K562 (cell line): ENCODE data around the gene ADAP2. TPM values are rescaled to one million over a fixed set of nuclear protein-coding genes. Genes with fewer than 3 reads are reported as not detected.

Experiments
- ARID4B ChIP-seq: sonication (generic); formaldehyde crosslinking; IDR thresholded peaks from 2 replicates; pipeline ENCODE4 v1.8.0; 2022; ENCODE audit warnings: mild to moderate bottlenecking, missing genetic modification reagents
- BRD4 ChIP-seq: fragments of 200-600 bp; sonication (generic); IDR thresholded peaks from 2 replicates; pipeline ENCODE4 v1.6.1; 2017; ENCODE audit warnings: inconsistent platforms
- CBFB ChIP-seq: sonication (generic); formaldehyde crosslinking; IDR thresholded peaks from 2 replicates; pipeline ENCODE4 v1.4.0; 2020; ENCODE audit warnings: mild to moderate bottlenecking, missing genetic modification reagents
- CHAMP1 ChIP-seq: fragments of 450-650 bp; IDR thresholded peaks from 2 replicates; pipeline ENCODE4 v1.6.1; 2016; ENCODE audit warnings: mild to moderate bottlenecking
- CHD1 ChIP-seq: fragments of 200-600 bp; sonication (generic); IDR thresholded peaks from one replicate; pipeline ENCODE4 v1.6.1; 2012; ENCODE audit warnings: mild to moderate bottlenecking, moderate library complexity, low read length, inconsistent platforms
- GABPA ChIP-seq: fragments of 200-800 bp; sonication (Bioruptor generic); conservative IDR thresholded peaks from 2 replicates; pipeline ENCODE4 v1.6.1; 2016; ENCODE audit warnings: low read depth, missing genetic modification characterization, missing compliant biosample characterization
- HDAC8 ChIP-seq: fragments of 450-650 bp; IDR thresholded peaks from 2 replicates; pipeline ENCODE4 v1.6.1; 2016; ENCODE audit warnings: mild to moderate bottlenecking, missing genetic modification characterization, moderate library complexity, missing compliant biosample characterization
- HDGF ChIP-seq: fragments of 450-650 bp; IDR thresholded peaks from 2 replicates; pipeline ENCODE4 v1.6.1; 2016
- NEUROD1 ChIP-seq: fragments of 150-350 bp; IDR thresholded peaks from 2 replicates; pipeline ENCODE4 v1.6.1; 2014; ENCODE audit warnings: borderline replicate concordance, low read length, low read depth; ENCODE audit not compliant: partially characterized antibody
- NFE2L1 ChIP-seq: fragments of 450-650 bp; IDR thresholded peaks from 2 replicates; pipeline ENCODE4 v1.6.1; 2016; ENCODE audit warnings: missing genetic modification characterization, low read depth, mild to moderate bottlenecking, missing compliant biosample characterization, moderate library complexity, borderline replicate concordance
- NFRKB ChIP-seq: fragments of 450-650 bp; IDR thresholded peaks from 2 replicates; pipeline ENCODE4 v1.6.1; 2016; ENCODE audit warnings: low read depth
- PATZ1 ChIP-seq: fragments of 250-450 bp; sonication (Bioruptor Pico); IDR thresholded peaks from 2 replicates; pipeline ENCODE4 v1.5.0; 2020; ENCODE audit warnings: mild to moderate bottlenecking, borderline replicate concordance
- RFX5 ChIP-seq: IDR thresholded peaks from 2 replicates; pipeline ENCODE4 v1.6.1; 2011; ENCODE audit warnings: low read depth, mild to moderate bottlenecking, improper control_type of control experiment, low read length
- TCF7 ChIP-seq: sonication (generic); IDR thresholded peaks from 2 replicates; pipeline ENCODE4 v1.6.1; 2016; ENCODE audit warnings: antibody characterized with exemption, borderline replicate concordance
- ZBTB34 ChIP-seq: fragments of 250-450 bp; sonication (Bioruptor Pico); IDR thresholded peaks from 2 replicates; pipeline ENCODE4 v1.8.0; 2021; ENCODE audit warnings: mild to moderate bottlenecking, moderate library complexity
- ZNF75A ChIP-seq: fragments of 450-650 bp; formaldehyde crosslinking; IDR thresholded peaks from 2 replicates; pipeline ENCODE4 v1.4.0; 2020; ENCODE audit warnings: mild to moderate bottlenecking
- polyA plus RNA-seq, 8 experiments: library from polyadenylated mRNA; depleted of rRNA in 4 of 8; stranded (reverse) in 5 of 8; unstranded in 3 of 8; fragments of >200 nt; fragmentation: Nextera tagmentation in 2 of 8; fragmentation: Illumina TruSeq in 1 of 8; extraction: Ambion mirVana in 2 of 8; extraction: Trizol in 1 of 8; gene quantifications; 2 replicates each; pipeline versions ENCODE4 v1.2.1 to v1.2.3, GENCODE V29; 2011 to 2014; ENCODE audit warnings: inconsistent platforms in 1 of 8, missing spikeins in 1 of 8
- total RNA-seq, 7 experiments: library from RNA; depleted of rRNA in 6 of 7; stranded (reverse); fragments of >200 nt in 6 of 7; fragmentation: Illumina TruSeq in 2 of 7; extraction: Trizol in 2 of 7; gene quantifications; 2 replicates each; pipeline versions ENCODE4 v1.2.1 to v1.2.3, GENCODE V29; 2011 to 2021; ENCODE audit warnings: low replicate concordance in 1 of 7

Gene ADAP2
- total and polyA plus RNA-seq, 9 of the 15 experiments (the other 6 are each of a cell fraction or from before 2014, with no cell fraction given), result 0.06 to 0.73 (median 0.23) TPM; not detected in 5

GRCh38 chr17:30906101-30906911 lies 15.4 kb upstream of the ADAP2 start, which contains the start of gene TEFM (continued):
- TF ChIP-seq BRD4, result peak; percentile 60; the same call in 1 of the 2 replicates
- no peak; the same call in 1 of the 2 replicates for TF ChIP-seq ARID4B (CRISPR knock-in tag)
- TF ChIP-seq ZNF75A (CRISPR knock-in tag), result no peak
- TF ChIP-seq CBFB (CRISPR knock-in tag), result 0 out of 2 replicates have a peak, but pooled peaks have one; percentile 25
- no peak for TF ChIP-seq PATZ1
- peak; percentile 83 for TF ChIP-seq NFRKB
- TF ChIP-seq ZBTB34 (CRISPR knock-in tag), result no peak
- TF ChIP-seq NEUROD1, result peak; percentile 71
- TF ChIP-seq HDAC8 (tag), result no peak
- TF ChIP-seq CHAMP1, result peak; percentile 17; the same call in 1 of the 2 replicates
- TF ChIP-seq HDGF, result no peak
- TF ChIP-seq CHD1, result peak; percentile 45
- no peak for TF ChIP-seq RFX5
- TF ChIP-seq GABPA (tag), result peak; percentile 99
- TF ChIP-seq NFE2L1 (tag), result no peak
- peak; percentile 92; the same call in 1 of the 2 replicates for TF ChIP-seq TCF7
